GM19467 (cell line): ENCODE measurements around the gene CACNG8.

Experiments used
- ATAC-seq: cut with Tn5 transposase; IDR thresholded peaks from one replicate; pipeline ENCODE4 v1.9.1; 2021; ENCODE audit warnings: mild to moderate bottlenecking, moderate library complexity; ENCODE audit not compliant: unreplicated experiment

CACNG8 gene

GRCh38 chr19:53992211-53992610 lies 29.5 kb downstream of the CACNG8 start:
- ATAC-seq, result no peak

DNA sequence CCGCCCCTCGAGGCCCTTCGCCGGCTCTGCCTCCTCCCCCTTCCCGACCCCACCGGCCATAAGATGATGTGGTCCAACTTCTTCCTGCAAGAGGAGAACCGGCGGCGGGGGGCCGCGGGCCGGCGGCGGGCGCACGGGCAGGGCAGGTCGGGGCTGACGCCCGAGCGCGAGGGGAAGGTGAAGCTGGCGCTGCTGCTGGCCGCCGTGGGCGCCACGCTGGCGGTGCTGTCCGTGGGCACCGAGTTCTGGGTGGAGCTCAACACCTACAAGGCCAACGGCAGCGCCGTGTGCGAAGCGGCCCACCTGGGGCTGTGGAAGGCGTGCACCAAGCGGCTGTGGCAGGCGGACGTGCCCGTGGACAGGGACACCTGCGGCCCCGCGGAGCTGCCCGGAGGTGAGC lies 30.1 kb downstream of the CACNG8 start:
- no peak for ATAC-seq

- no peak for ATAC-seq
Observed at GRCh38 chr19:53993448-53993847, 30.7 kb downstream of the CACNG8 start.

DNA sequence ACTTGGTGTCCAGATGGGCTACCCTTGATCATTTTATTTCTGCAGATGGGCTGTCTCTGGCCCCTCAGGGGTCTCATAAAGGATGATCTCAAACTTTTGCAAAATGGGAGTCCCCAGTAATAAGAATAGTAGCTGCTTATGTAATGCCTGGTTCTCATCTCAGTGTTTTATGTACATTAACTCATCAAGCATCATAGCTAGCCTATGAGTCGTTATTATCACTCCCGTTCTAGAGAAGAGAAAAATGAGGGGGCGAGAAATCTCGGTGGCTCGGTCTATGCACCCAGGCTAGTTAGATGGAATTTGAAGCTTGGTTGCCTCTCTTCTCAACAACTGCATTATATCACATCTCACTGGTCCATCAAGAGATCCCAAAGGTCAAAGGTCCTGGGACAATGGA lies 32.1 kb downstream of the CACNG8 start:
- no peak for ATAC-seq

DNA sequence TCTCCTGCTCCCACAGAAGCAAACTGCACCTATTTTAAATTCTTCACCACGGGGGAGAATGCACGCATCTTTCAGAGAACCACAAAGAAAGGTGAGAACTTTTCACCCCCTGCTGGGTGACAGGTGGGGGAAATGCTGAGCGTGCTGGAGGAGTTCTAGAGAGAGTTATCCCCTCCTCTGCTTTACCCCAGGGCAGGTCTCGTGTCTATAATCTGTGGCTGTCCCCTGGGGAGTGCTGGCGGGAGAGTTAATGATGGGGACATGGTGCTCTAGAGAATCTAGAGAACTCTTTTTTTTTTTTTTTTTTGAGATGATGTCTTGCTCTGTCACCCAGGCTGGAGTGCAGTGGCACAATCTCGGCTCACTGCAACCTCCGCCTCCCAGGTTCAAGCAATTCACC lies 35.5 kb downstream of the CACNG8 start:
- no peak for ATAC-seq

GRCh38 chr19:53999694-54000093 lies 37.0 kb downstream of the CACNG8 start:
- ATAC-seq, result no peak

DNA sequence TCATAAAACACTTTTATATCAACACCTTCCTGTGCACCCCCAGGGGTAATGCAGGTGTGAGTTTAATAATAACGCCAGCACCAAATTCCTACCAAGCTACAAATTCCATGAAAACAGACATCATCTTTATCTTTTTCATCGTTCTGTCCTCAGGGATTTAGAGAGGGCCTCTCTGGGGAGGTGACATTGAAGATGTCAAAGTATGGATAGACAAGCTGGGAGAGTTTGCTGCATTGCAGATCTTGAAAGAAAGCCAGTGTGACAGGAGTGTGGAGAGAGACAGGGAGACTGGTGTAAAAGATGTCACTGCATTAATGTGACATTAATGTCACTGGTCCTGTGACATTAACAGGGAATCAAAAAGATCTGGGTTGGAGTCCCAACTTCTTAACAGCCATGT lies 38.8 kb downstream of the CACNG8 start:
- no peak for ATAC-seq

DNA sequence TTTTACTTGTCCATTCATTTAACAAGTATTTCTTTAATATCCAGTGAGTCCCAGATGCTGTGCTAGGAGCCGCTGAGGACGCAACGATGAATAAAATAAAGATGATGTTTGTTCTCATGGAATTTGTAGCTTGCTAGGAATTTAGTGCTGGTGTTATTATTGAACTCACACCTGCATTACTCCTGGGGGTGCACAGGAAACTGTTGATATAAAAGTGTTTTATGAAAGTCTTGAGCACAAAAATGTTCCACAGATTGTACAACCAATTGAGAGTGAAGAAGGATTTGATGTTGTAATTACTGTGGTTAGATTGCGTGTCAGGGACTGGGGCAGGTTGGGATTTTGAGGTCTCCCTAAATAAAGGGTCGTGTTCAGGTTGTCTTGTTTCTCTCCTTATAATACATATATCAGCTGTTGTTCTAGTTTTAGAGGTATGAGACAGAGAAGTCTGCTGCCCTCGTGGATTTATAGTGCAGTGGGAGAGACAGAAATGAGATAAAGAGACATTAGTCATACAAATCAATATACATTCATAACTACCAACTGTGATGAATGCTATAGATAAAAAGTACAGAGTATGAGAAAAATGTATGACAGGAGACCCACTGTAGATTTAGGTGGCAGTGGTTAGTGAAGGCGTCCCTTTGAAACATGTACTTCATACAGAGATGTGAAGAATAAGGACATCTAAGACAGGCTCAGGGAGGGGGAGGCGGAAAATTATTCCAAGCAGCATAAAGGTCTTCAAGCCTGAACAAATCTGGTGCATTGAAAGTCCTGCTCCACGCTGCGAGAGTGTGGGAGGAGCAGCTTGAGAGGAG lies 40.0 kb downstream of the CACNG8 start:
- ATAC-seq, result no peak

GRCh38 chr19:54009440-54009839 lies 46.7 kb downstream of the CACNG8 start:
- ATAC-seq, result no peak

DNA sequence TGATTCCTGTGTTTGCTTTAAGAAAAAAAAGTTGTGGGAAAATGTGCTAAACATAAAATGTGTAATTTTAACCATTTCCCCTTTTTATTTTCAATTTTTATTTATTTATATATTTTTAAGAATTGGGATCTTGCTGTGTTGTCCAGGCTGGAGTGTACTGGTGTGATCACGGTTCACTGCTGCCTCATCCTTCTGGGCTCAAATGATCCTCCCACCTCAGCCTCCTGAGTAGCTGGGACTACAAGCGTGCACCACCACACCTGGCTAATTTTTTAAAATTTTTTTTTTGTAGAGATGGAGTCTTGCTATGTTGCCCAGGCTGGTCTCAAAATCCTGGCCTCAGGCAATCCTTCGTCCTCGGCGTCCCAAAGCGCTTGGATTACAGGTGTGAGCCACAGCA lies 47.7 kb downstream of the CACNG8 start:
- no peak for ATAC-seq

DNA sequence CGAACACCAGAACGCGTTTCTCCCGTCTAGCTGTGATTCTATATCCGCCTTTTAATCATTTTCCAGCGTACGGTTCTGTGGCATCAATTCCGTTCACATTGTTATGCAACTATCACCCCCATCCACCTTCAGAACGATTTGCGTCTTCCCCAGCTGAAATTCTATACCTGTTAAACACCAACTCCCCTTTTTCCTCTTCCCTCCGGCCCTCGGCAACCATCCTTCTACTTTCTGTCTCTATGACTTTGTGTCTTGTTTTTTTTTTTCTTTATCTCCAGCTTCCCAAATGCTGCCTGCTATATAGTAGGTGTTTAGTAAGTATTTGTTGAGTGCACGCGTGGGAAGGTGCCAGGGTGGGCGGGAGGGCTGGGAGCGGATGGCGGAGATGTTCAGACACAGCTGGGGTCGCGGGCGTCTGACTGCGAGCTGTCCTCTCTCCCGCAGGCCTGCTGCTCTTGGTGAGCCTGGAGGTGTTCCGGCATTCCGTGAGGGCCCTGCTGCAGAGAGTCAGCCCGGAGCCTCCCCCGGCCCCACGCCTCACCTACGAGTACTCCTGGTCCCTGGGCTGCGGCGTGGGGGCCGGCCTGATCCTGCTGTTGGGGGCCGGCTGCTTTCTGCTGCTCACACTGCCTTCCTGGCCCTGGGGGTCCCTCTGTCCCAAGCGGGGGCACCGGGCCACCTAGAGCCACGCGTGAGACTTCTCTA lies 48.9 kb downstream of the CACNG8 start:
- no peak for ATAC-seq

- no peak for ATAC-seq
Observed at GRCh38 chr19:54013866-54014265, 51.1 kb downstream of the CACNG8 start.

DNA sequence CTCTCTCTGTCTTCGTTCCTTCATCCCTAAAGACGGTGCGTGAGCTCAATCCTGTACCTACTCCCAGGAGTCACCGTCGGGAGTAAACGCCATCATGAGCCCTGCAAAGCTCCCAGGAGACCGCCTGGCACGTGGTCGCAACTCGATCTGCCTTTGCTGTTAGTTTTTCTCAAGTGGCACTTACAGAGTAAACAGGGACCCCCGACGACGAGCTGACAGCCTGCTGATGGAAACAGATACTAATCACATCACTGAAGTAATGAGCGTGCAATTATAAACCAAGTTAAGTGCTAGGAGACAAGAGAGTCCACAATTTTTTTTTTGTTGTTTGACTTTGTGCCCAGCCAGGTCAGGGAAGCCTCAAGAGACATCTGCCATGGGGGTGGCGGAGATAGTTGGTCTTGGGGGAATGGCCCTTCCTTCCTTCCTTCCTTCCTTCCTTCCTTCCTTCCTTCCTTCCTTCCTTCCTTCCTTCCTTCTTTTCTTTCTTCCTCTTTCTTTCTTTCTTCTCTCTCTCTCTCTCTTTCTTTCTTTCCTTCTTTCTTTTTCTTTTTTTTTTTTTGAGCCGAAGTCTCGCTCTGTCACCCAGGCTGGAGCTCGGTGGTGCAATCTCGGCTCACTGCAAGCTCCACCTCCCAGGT lies 52.3 kb downstream of the CACNG8 start:
- no peak for ATAC-seq

DNA sequence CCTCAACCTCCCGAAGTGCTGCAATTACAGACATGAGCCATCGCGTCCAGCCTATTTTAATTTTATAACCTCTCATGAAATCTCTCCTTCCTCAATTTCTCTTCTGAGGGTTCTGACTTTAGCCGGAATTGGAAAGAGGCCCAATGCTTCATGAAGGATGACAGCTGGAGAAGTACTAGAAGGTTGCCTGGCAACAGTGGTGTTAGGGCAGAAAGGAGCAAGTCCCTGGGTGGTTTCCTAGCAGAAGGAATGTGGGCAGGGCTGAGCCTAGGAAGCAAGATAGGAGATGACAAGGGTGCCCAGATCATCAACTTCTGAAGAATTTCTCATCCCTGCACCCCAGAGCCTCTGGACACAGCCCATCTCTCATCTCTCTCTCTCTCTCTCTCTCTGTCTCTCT lies 54.5 kb downstream of the CACNG8 start:
- no peak for ATAC-seq

GRCh38 chr19:54021363-54021762 lies 58.6 kb downstream of the CACNG8 start:
- ATAC-seq, result no peak

DNA sequence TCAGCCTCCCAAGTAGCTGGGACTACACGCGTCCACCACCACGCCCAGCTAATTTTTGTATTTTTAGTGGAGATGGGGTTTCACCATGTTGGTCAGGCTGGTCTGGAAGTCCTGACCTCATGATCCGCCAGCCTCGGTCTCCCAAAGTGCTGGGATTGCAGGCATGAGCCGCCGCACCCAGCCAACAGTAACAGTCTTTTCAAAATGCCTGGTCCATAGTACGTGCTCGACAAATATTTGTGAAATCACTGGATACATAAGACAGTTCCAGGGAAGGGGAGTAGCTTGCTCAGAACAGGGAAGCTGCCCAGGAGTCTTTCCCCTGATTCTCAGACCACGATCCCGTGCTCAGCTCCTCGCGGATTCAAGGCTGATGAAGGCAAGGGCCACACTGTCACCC lies 59.2 kb downstream of the CACNG8 start:
- no peak for ATAC-seq

DNA sequence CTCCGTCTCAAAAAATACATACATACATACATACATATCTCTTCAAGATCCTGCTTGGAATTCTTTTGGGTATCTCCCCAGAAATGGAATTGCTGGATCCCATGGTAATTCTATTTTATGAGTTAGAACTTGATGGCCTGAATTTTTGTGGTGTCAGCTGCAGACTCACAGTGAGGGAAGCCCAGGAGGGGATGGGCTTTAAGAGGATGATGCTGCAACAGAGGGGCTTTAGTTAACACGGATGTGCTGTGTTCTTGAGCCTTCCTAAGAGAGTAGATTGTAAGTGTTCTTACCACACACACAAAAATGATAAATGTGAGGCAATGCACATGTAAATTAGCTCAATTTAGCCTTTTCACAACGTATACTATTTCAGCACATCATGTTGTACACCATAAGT lies 60.5 kb downstream of the CACNG8 start:
- ATAC-seq, result no peak

- ATAC-seq, result no peak
Observed at GRCh38 chr19:54024660-54025059, 61.9 kb downstream of the CACNG8 start.

- no peak for ATAC-seq
Observed at GRCh38 chr19:54026656-54027055, 63.9 kb downstream of the CACNG8 start.

DNA sequence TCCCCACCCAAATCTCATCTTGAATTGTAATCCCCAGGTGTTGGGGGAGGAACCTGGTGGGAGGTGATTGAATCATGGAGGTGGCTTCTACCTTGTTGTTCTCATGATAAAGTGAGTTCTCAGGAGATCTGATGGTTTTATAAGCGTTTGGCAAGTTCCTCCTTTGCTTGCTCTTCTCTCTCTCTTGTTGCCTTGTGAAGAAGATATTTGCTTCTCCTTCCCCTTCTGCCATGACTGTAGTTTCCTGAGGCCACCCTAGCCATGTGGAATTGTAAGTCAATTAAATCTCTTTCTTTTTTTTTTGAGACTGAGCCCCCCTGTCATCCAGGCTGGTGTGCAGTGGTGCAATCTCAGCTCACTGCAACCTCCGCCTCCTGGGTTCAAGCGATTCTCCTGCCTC lies 66.6 kb downstream of the CACNG8 start:
- no peak for ATAC-seq

DNA sequence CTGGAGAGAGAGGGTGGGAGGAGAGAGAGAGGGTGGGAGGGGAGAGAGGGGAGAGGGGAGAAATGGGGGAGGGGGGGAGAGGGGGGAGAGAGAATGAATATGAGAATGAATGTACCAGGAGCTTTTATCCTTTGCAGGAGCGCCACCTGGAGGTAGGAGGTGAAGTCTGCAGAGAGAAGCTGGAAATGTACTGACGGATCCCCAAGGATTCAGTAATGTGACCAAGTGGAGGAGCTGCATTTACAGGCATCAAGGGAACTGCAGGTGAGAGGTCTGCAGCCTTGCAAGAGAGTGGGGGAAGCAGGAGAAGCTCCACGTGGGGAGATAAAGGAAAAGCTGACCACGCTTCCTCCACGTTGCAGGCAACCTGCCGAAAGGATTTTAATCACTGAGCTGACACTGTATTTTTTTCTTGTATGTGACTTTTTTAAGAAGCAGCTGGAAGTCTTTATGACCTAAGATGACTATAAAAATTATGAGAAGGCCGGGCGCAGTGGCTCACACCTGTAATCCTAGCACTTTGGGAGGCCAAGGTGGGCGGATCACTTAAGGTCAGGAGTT lies 67.3 kb downstream of the CACNG8 start:
- ATAC-seq, result no peak
